HG03520 (cell line): Measurements from ENCODE around the gene TIMM23.
A peak's percentile ranks its signal among the peaks of the same experiment; 100 is the strongest.
"Not testable (repeated sequence)": the region's sequence is repeated elsewhere in the genome, so short reads cannot be mapped to it uniquely, and the experiment has no call there.

Experiments
- ATAC-seq: cut with Tn5 transposase; IDR thresholded peaks from one replicate; pipeline ENCODE4 v1.9.1; 2021; ENCODE audit warnings: mild to moderate bottlenecking, moderate library complexity; ENCODE audit not compliant: unreplicated experiment

Gene TIMM23

DNA sequence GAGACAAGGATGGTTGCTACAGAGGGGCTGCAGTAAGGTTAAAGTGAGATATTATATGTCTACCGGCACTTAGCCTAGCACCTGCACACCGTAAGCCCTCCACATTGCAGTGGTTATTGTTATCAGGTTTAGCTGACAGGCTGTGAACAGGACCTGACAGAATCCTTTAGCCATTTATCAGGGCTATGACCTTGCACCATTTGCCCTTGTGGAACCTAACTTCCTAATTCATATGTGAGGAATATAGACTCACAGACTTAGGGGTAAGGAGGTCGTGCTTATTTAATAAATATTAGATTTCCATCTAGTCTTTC, 48.0 kb downstream of the TIMM23 start:
- ATAC-seq, result no peak

GRCh38 chr10:46022978-46023702, 50.9 kb downstream of the TIMM23 start:
- peak; percentile 94 for ATAC-seq

- no peak for ATAC-seq
Measured at GRCh38 chr10:46024948-46025347, 52.7 kb downstream of the TIMM23 start.

DNA sequence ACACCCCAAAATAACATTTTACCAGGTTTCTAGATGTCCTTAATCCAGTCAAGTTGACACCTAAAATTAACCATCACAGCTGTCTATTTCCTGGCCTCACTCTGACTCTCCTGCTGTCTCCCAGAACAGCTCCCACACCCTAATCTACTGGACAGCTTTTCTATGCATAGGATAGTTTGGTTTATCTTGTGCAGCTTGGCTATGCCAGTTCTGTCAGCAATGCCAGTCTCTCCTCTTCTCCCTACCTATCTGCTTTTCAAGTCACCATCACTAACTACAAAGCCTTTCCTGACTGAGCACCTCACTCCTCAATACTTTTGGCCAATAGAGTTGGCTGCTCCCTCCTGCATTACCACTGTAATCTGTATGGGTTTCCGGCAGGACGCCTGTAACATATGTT, 53.1 kb downstream of the TIMM23 start:
- ATAC-seq, result no peak

DNA sequence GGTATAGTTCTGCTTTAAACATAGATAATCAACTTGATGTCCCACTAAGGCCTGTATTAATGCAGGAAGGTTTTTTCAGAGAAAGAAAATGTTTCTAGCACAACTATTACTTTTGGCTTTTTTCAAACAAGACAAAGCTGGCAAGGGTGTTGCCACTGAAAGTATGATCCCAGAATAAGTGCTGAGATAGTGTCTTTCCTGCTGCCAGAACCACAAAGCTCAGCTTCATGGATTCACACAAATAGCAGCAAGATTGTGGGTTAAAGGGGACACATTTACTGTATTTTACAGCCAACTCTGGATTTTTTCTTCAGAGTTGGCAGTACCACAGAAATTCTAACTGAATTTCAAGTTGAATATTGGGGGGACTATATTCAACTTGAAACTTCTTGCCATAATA, 53.8 kb downstream of the TIMM23 start:
- ATAC-seq, result no peak

GRCh38 chr10:46028584-46029460, 56.5 kb downstream of the TIMM23 start:
- peak; percentile 49 for ATAC-seq

- no peak for ATAC-seq
Measured at GRCh38 chr10:46029461-46030030, 57.3 kb downstream of the TIMM23 start.

DNA sequence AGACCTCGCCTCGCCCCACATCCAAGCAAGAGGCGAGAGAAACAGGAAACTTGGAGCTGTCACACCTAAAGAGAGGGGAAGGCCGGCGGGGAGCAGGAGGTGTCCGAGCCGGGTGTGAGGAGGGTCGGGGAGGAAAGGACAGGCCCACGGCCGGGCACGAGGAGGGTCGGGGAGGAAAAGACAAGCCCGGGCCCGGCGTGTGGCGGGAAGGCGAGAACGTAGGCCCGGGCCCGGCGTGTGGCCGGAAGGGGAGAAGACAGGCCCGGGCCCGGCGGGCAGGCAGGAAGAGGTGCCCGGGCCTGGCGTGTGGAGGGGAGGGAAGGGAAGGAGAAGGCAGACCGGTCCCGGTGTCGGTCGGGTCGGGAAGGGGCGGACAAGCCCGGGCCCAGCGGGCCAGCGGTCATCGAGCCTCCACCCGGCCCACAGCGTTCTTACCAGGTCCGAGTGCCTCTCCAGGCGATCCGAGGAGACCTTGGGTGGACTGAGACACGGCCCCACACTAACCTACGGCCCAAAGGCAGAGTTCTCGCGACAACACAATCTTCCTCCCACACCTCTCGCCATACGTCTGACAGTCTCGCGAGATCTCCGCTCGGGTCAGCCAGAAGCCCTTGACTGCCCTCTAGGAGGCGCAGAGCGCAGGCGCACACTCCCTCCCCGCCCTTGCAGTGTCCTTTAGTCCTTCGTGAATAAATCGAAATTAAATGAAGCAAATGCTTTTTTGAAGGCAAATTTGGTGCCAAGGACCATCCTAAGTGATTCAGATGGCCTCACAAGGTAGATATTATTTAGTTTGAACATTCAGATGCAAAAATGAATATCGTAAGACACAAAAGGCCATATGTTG, 58.0 kb downstream of the TIMM23 start, which contains the start of gene NCOA4:
TSS of gene NCOA4 (minus strand) at position 533 of the 847 bp plus-strand sequence. CDS start 13,943 bp downstream, outside the sequence.
- ATAC-seq, result peak; percentile 91

DNA sequence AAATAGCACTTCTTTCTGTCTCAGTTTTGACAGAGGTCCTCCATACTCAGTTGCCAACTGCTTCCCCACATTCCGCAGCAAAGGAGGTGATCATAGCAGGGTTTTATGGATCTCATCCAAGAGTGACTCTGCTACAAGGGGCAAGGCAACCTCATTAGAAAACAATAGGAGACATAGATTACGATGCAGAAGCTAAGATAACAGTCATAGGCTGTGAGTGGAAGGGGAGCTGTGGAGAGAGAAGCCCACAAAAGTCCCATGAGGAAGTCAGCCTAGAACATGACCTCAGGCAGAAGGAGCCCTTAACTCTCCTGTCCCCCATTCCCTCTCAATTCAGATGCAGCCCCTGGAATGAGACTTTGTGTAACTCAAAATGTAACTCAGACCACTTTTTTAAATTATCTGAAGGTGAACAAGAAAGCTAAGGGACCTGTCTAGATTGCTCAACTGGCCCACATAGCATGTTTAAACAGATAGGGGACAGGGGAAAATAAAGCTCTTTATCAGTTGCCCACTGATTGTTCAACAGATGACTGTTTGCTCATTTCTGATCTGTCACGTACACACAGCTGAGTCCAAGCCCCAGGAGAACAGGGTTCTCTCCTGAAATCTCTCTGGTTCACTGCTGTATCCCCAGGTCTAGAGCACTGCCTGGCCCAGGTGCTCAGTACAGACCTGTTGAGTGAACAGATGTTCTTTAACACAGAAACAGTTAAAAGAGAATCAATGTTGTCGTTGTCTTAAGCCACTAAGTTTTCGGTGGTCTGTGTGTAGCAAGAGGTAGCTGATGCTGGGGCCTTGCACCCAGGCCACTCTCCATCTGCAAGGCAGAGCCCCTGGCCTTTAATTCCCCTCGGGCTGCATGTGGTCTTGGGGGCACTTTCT, 59.6 kb downstream of the TIMM23 start:
- ATAC-seq, result no peak

DNA sequence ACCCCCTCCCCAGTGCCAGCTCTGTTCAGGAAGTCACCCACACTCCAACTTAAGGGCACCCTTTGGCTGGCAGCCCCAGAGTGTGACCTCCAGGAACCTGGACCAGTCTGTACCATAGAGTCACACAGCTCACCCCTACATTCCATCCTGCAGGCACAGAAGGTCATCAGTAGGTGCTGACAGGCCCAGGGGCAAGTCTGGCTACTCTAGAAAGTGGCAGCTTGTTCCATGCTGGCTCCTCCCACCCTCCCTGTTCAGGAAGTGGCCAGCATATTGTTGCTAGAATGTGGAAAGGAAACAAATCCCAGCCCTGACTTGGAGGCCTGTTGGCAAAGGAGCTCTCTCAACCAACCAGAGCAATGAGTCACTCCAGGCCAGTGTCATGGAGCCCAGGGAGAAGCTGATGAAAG, 61.3 kb downstream of the TIMM23 start:
- ATAC-seq, result no peak

DNA sequence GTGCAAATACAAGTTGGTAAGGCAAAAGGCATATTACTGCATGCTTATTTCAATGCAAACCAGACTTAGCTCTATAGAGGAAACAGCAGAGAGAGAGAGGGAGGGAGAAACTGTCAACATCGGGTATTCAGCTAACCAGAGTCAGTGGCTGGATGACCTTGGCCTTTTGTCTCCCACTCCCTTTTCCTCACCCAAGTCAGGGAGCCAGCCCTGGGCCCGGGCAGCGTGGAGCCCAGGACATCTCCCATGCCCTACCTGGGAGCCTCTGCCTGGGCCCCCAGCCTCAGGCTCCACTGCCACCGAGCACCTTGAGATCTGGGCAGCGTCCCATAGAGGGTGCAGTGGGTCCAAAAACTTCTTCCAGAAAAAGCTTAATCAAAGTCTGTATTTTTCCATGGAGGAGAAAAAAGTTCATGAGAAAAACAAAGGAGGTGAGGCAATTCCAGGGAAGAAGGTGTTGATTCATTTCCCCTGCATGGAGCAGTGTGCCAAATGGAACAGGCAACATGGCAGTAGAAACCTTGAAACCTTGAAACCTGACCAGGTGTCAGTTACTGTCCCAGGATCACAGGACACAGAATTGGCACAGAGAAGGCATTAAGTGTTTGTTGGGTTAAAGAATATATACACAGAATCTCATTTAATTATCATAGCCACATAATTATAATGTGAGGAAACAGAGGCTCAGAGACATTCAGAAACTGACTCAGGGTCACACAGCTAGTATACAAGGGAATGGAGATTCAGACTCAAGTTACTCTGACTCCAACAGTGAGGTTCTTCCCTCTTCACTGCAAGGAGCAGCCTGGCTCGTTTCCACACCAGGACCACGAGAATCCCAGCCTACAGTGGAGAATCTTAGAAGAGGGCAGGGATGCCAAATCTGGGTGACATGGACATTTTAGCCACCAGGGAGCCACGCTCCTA, 63.9 kb downstream of the TIMM23 start:
- no peak for ATAC-seq

DNA sequence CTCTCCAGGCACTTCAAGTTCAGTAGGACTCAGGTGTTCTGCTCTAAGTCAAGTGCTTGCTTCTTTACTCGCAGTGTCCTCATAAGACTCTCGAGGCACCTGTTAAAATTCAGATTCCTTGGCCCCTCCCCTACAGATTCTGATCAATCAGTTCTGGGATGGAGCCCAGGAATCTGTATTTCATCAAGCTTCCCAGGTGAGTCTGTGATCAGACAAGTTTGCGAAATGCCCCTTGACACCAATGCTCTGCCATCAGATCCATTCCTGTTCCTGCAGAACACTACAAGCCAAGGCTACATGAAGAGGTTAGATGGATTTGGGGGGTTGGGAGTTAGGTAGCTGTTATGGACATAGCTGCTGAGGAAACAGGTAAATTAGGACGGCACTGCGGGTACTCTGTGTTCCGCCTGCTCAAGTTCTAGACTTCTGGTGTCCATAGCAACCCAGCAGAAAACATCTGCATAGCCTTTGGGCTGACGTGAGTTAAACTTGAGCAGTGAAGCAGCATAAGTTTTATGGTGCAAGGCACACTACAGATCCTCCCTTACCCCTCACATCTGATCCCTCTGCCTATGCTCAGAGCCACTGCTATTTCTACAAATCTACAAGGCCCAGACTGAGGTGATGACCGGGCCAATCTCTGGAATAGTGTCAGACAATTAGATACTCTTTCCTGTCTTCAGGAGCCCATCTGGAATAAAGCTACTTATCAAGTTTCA, 65.0 kb downstream of the TIMM23 start:
- ATAC-seq, result no peak

DNA sequence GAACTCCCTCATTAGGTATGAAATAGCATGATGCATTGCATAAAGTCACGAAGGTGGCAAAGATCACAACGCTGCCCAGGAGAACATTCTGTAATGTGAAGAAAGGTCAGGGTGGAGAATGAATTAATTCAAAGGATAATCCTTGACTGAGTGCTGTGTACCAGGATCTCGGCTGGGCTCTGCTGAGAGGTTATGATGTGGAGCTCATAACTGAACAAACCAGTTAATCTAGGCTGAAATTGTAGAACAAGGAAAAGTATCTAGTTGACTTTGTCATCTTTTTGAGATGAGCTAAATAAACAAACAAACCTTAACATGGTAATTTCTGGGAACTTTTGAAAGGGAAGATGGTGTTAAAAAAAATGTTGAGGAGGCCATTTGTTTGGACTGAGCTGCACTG, 67.7 kb downstream of the TIMM23 start:
- no peak for ATAC-seq

DNA sequence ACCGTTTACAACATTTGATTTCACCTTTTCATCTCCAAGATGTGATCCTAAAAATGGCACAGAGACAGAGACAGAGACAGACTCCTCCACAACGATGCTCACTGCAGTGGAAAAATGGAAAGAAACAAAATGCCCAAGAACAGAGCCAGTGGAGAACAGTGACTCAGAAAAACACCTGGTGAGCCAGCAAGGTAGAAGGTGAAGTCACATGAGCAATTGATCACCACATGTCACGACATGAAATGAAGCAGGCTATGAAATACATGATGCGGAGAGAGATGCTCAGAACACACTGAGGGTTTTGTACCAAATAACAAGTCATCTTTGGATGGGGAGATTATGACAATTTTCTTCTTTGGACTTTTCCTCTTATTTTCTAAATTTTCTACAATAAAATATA, 70.2 kb downstream of the TIMM23 start:
- no peak for ATAC-seq

DNA sequence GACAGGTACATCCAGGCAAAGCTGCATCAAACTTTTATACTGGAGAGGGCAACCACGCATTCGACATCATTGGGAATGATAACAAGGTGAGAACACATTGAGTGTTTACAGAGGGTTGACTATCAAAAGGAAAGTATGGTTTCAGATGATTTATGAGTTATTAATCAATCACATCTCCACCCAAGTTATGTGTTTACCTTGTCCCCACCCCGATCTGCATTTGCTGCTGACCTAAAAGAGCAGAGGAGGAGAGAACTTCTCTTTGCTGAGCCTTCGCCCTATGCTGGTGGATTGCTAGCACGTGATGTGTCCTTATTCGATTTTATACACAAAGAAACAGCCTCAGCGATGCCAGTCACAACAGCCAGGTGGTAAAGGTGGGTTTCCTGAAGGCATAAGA, 74.0 kb downstream of the TIMM23 start, which contains the start of gene MSMB:
TSS of gene MSMB (minus strand) at position 9 of the 400 bp plus-strand sequence. CDS start 32 bp downstream, outside the sequence.
- no peak for ATAC-seq

DNA sequence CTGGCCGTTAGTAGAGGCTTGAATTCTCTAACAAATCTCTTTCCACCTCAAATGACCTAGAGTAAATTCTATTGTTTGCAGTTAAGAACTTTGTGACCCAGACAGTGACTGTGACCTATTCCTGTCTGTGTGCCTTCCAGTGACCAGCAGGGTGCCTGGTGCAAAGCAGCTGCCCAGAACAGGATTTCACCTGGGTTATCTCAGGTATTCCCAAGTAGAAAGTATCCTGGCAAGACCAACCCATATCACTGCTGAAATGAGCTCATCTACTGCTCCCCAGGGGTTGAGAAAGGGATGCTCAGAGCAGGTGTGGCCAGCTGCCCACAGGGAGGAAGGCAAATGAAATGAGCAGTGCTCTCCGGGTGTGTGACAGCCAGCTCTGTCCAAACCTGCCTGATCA, 75.9 kb downstream of the TIMM23 start:
- no peak for ATAC-seq

DNA sequence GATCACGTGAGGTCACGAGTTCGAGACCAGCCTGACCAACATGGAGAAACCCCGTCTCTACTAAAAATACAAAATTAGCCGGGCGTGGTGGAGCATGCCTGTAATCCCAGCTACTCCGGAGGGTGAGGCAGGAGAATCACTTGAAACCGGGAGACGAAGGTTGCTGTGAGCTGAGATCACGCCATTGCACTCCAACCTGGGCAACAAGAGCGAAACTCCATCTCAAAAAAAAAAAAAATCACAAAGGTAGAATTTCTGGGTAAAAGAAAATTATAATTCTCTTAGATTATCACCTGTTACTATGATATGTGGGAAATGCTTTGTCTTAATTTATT, 77.2 kb downstream of the TIMM23 start:
- not testable (repeated sequence) for ATAC-seq

DNA sequence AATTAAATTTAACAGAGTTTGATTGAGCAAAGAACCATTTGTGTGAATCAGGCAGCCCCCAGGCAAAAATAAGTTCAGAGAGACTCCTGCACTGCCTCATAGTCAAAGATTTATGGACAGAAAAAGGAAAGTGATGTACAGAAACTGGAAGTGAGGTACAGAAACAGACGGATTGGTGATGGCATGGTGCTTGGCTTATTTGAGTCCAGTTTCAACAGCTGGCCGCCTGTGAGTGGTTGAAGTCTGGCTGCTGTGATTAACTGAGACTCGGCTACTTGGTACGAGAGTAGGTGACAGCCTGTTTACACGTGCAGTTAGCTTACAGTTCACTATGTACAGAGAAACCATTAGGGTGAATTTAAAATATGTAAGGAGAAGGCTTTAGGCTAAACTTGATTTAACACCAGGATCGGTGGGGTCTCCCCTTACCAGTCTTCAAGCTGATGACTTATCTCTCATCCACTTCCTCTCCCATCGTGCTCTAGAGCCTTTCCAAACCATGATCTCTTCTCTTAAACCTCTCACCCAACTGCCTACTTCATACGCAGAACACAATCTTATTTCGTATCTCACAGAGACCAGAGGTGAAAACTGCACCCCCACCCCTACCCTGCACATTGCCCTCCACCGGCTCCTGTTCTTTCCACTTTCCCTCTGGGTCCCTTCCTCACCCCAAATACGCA, 78.8 kb downstream of the TIMM23 start:
- ATAC-seq, result no peak
